Endothelial cell of umbilical vein (primary cell): ENCODE measurements around the gene ZNF658.
"Not testable (repeated sequence)": the region's sequence is repeated elsewhere in the genome, so short reads cannot be mapped to it uniquely, and the experiment has no call there.

Experiments used
- CTCF ChIP-seq, 2 donors: IDR thresholded peaks; 1 replicate in 1 of 2; 2 replicates in 1 of 2; pipeline ENCODE4 v1.5.1; 2011; ENCODE audit warnings: low read length in 2 of 2, mild to moderate bottlenecking in 2 of 2, moderate library complexity in 2 of 2, control low read depth in 1 of 2, inconsistent platforms in 1 of 2, low read depth in 1 of 2; ENCODE audit not compliant: insufficient read depth in 1 of 2; ENCODE audit errors: extremely low read depth in 1 of 2
- EZH2 ChIP-seq: IDR thresholded peaks from 2 replicates; pipeline ENCODE4 v1.6.1; 2012; ENCODE audit warnings: borderline replicate concordance, low read depth, mild to moderate bottlenecking, moderate library complexity, low read length, inconsistent platforms; ENCODE audit not compliant: severe bottlenecking
- FOS ChIP-seq: IDR thresholded peaks from 2 replicates; pipeline ENCODE4 v1.6.1; 2011; ENCODE audit warnings: mild to moderate bottlenecking, low read length, moderate library complexity, borderline replicate concordance; ENCODE audit not compliant: insufficient read depth
- JUN ChIP-seq: IDR thresholded peaks from 2 replicates; pipeline ENCODE4 v1.6.1; 2011; ENCODE audit warnings: borderline replicate concordance, low read depth; ENCODE audit not compliant: insufficient read length, insufficient read depth
- MAX ChIP-seq: IDR thresholded peaks from 2 replicates; pipeline ENCODE4 v1.6.1; 2011; ENCODE audit not compliant: insufficient read depth, insufficient read length
- POLR2A ChIP-seq: IDR thresholded peaks from 2 replicates; pipeline ENCODE4 v1.6.1; 2012; ENCODE audit warnings: low read depth, mild to moderate bottlenecking, control low read depth, low read length
- POLR2AphosphoS5 ChIP-seq: IDR thresholded peaks from 2 replicates; pipeline ENCODE4 v1.6.1; 2012; ENCODE audit warnings: low read depth, mild to moderate bottlenecking, control low read depth, low read length, moderate library complexity; ENCODE audit not compliant: insufficient read depth

- TF ChIP-seq MAX; POLR2AphosphoS5; POLR2A; CTCF (IDR thresholded peaks at IDR 0.05; ENCODE audit: extremely low read depth in 1 of 2, insufficient read depth in 1 of 2, low read depth in 1 of 2, low read length in 2 of 2); FOS; EZH2; JUN: not testable (repeated sequence)
Measured at GRCh38 chr9:66861732-66862131, 38.8 kb upstream of the ZNF658 start.
